ENCODE measurements around the gene ADD3.

DNA sequence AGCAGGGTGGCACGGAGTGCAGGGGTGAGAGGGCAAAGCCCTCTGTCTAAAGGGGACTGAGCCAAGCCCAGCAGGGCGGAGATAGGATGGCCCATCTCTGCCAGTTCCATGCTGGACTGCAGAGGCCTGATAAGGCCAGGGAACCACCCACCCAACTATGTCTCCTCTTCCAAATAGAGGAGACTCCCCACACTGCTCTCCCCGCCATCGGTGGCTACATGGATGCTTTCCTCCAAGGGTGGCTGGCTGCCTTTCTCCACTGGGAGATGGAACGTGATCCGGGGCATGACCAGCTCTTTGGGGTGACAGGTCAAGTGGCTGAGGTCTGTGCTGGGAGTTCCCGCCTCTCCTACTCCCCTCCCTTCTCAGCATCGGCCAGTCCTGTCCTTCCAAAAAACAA, 141.5 kb downstream of the ADD3 start:
- TF ChIP-seq EZH2phosphoT487 (IDR thresholded peaks at IDR 0.05; ENCODE audit: low read depth, severe bottlenecking, unreplicated experiment): no peak
- no peak for TF ChIP-seq EZH2 (IDR thresholded peaks at IDR 0.05; ENCODE audit: borderline replicate concordance)
- TF ChIP-seq CTCF (IDR thresholded peaks at IDR 0.05; ENCODE audit: poor library complexity): no peak

Measured in hepatocyte (in vitro differentiated cells).